ENCODE data around the gene FABP2.
"Not testable (repeated sequence)": the region's sequence is repeated elsewhere in the genome, so short reads cannot be mapped to it uniquely, and the experiment has no call there.

FABP2 gene

DNA sequence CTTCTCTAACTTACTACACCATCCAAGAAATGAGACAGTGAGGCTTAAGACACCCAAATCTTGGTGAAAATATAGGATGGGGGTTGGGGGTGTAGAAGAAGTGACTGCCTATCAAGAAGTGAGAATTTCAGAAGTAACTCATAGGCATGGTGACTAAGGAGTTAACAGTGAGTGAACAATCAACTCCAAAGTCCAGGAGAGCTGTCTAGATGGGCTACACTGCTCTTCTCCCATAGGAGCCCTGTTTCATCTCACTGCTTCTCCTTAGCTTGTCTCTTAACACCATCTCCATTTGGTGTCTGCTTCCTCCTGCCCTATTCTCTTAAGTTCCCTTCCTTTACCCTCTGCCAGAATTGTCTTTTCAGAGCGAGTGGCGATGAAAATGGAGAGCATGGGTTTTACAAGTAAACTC is 22.7 kb downstream of the FABP2 start:
- Histone ChIP-seq H3K36me3 (ENCODE audit: control insufficient read depth in 2 of 2, insufficient read depth in 2 of 2, low read length in 2 of 2) (peaks cover 6 to 20% of the 10 kb centered on the region in 2 donors), H3K27me3 (ENCODE audit: control insufficient read depth in 2 of 2, insufficient read depth in 2 of 2, low read length in 2 of 2) (no peaks in the 10 kb centered on the region), H3K4me3 (ENCODE audit: low read length in 2 of 2) (peak overlapping the region; percentile 87 to 99), H3K9me3 (ENCODE audit: control insufficient read depth in 2 of 2, low read length in 2 of 2) (no peaks in the 10 kb centered on the region), H3K9ac (ENCODE audit: low read depth in 1 of 2, low read length in 2 of 2) (peak overlapping the region; percentile 81 to 98), H3K4me1 (ENCODE audit: control insufficient read depth in 2 of 2, insufficient read depth in 2 of 2, low read length in 2 of 2) (peaks cover 14 to 17% of the 10 kb centered on the region in 2 donors), H3K27ac (ENCODE audit: low read depth in 2 of 2, low read length in 2 of 2) (peak overlapping the region; percentile 94 to 96)

DNA sequence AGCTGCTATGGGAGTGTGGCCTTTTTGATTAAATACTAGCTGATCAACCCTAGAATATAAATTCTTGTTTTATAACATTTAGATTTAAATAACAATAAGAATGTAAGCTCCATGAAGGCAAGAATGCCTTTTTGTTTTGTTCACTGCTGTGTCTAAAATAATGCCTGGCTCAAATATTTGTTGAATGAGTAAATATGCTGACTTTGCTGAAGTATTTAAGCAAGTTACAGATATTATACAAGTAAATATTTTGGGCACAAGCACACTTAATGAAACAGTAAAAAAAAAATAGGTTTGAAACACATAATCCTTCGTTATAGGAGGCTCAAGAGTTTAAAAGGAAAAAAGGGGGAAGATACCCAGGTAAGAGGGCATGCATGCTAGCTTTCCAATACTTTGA is 24.1 kb downstream of the FABP2 start:
- Histone ChIP-seq H3K27ac (ENCODE audit: low read depth in 2 of 2, low read length in 2 of 2) (no peak overlapping the region), H3K27me3 (ENCODE audit: control insufficient read depth in 2 of 2, insufficient read depth in 2 of 2, low read length in 2 of 2) (no peaks in the 10 kb centered on the region), H3K36me3 (ENCODE audit: control insufficient read depth in 2 of 2, insufficient read depth in 2 of 2, low read length in 2 of 2) (peaks cover 10 to 24% of the 10 kb centered on the region in 2 donors), H3K9me3 (ENCODE audit: control insufficient read depth in 2 of 2, low read length in 2 of 2) (no peaks in the 10 kb centered on the region), H3K4me3 (ENCODE audit: low read length in 2 of 2) (no peak overlapping the region), H3K9ac (ENCODE audit: low read depth in 1 of 2, low read length in 2 of 2) (no peak overlapping the region), H3K4me1 (ENCODE audit: control insufficient read depth in 2 of 2, insufficient read depth in 2 of 2, low read length in 2 of 2) (peaks cover 14 to 17% of the 10 kb centered on the region in 2 donors)

DNA sequence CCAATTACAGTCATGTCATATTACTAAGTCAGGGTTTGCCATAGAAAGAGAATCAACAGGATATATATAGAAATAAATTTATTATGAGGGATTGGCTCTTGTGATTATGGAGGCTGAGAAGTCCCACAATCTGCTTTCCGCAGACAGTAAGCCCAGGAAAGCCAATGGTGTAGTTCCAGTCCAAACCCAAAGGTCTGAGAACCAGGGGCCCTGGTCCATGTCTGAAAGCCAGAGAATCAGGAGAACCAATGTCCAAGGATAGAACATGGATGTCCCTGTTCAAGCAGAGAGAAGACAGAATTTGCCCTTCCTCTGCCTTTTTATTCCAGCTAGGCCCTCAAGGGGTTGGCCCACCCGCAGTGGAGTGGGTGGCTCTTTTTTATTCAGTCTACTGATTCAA is 25.6 kb downstream of the FABP2 start:
- Histone ChIP-seq H3K36me3 (ENCODE audit: control insufficient read depth in 2 of 2, insufficient read depth in 2 of 2, low read length in 2 of 2) (peaks cover 17 to 33% of the 10 kb centered on the region in 2 donors), H3K4me1 (ENCODE audit: control insufficient read depth in 2 of 2, insufficient read depth in 2 of 2, low read length in 2 of 2) (peaks cover 14 to 17% of the 10 kb centered on the region in 2 donors), H3K9ac (ENCODE audit: low read depth in 1 of 2, low read length in 2 of 2) (no peak overlapping the region), H3K27me3 (ENCODE audit: control insufficient read depth in 2 of 2, insufficient read depth in 2 of 2, low read length in 2 of 2) (no peaks in the 10 kb centered on the region), H3K27ac (ENCODE audit: low read depth in 2 of 2, low read length in 2 of 2) (no peak overlapping the region), H3K4me3 (ENCODE audit: low read length in 2 of 2) (no peak overlapping the region), H3K9me3 (ENCODE audit: control insufficient read depth in 2 of 2, low read length in 2 of 2) (no peaks in the 10 kb centered on the region)

DNA sequence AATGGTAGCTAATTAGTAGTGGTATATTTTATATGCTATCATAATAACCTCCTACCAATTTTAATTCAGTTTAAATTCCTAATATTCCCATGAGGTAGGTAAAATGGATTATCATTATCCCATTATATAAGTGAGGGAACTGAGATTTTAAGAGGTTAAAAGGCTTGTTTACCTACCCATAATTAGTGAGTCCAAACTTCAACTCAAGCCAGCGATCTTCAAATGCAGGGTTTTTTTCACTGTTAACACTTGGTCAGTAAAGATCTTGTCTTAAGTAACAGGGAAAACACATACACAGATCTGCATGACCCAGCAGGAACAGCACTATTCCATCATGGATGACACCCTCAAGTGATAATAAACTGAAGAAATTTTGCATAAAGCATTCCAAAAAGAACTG is 31.3 kb downstream of the FABP2 start:
- Histone ChIP-seq H3K9me3 (ENCODE audit: control insufficient read depth in 2 of 2, low read length in 2 of 2) (no peaks in the 10 kb centered on the region), H3K4me1 (ENCODE audit: control insufficient read depth in 2 of 2, insufficient read depth in 2 of 2, low read length in 2 of 2) (no peaks in the 10 kb centered on the region), H3K36me3 (ENCODE audit: control insufficient read depth in 2 of 2, insufficient read depth in 2 of 2, low read length in 2 of 2) (peaks cover 19 to 29% of the 10 kb centered on the region in 2 donors), H3K27me3 (ENCODE audit: control insufficient read depth in 2 of 2, insufficient read depth in 2 of 2, low read length in 2 of 2) (no peaks in the 10 kb centered on the region), H3K4me3 (ENCODE audit: low read length in 2 of 2) (no peak overlapping the region), H3K27ac (ENCODE audit: low read depth in 2 of 2, low read length in 2 of 2) (no peak overlapping the region), H3K9ac (ENCODE audit: low read depth in 1 of 2, low read length in 2 of 2) (no peak overlapping the region)

DNA sequence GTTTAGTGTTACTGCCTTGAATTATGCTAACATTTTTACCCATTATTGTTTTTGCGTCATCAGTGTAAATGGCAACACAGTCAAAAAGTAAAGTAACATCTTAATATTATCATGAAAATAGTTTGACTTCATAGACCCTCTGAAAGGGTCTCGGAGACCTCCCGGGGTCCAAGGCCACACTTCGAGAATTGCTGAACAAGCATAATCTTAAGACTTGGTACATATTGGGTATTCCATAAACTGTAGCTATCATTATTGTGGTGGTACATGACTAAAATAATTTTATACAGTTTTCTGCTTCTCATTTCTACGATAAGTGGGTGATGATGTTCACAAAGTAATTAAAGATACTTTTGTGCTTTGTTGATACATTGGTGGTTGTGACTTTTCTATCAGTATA is 32.6 kb downstream of the FABP2 start:
- Histone ChIP-seq H3K27ac (ENCODE audit: low read depth in 2 of 2, low read length in 2 of 2) (no peak overlapping the region), H3K9me3 (ENCODE audit: control insufficient read depth in 2 of 2, low read length in 2 of 2) (no peaks in the 10 kb centered on the region), H3K27me3 (ENCODE audit: control insufficient read depth in 2 of 2, insufficient read depth in 2 of 2, low read length in 2 of 2) (no peaks in the 10 kb centered on the region), H3K9ac (ENCODE audit: low read depth in 1 of 2, low read length in 2 of 2) (no peak overlapping the region), H3K4me3 (ENCODE audit: low read length in 2 of 2) (no peak overlapping the region), H3K4me1 (ENCODE audit: control insufficient read depth in 2 of 2, insufficient read depth in 2 of 2, low read length in 2 of 2) (peaks cover 2 to 5% of the 10 kb centered on the region in 2 donors), H3K36me3 (ENCODE audit: control insufficient read depth in 2 of 2, insufficient read depth in 2 of 2, low read length in 2 of 2) (peaks cover 16 to 29% of the 10 kb centered on the region in 2 donors)

DNA sequence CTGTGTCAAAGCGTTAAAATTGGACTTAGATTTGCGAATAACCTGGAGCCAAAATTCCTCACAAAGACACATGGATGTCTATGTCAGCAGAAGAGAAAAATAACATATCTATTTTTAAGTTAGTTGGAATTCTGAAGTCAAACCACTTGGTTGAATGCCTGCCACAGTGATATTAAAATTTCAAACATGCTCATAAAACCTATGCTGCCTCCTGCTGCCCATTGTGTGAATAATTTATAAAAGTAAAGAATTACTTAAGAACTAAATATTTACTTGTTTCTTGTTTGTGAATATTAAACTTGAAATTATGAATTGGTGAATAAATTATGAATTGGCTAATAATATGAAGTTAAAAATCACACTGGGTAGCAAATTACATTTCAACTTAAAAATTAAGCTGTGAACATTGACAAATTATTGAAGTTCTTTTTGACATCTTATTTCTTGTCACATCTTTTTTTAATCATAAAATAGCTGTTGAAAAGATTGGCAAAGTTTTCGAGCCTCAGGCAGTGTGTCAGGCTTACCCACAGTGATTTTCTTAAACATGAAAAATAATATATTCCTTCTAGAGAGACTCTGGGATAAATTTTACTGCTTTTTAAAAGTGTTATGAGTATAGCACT is 35.4 kb downstream of the FABP2 start:
- peaks cover 3 to 22% of the 10 kb centered on the region in 2 donors for H3K36me3 ChIP-seq (ENCODE audit: control insufficient read depth in 2 of 2, insufficient read depth in 2 of 2, low read length in 2 of 2)
- H3K9me3 ChIP-seq (ENCODE audit: control insufficient read depth in 2 of 2, low read length in 2 of 2) = no peaks in the 10 kb centered on the region
- no peaks in the 10 kb centered on the region for H3K27me3 ChIP-seq (ENCODE audit: control insufficient read depth in 2 of 2, insufficient read depth in 2 of 2, low read length in 2 of 2)
- H3K4me1 ChIP-seq (ENCODE audit: control insufficient read depth in 2 of 2, insufficient read depth in 2 of 2, low read length in 2 of 2) = peaks cover 2 to 5% of the 10 kb centered on the region in 2 donors
- no peak overlapping the region for H3K9ac ChIP-seq (ENCODE audit: low read depth in 1 of 2, low read length in 2 of 2)
- H3K4me3 ChIP-seq (ENCODE audit: low read length in 2 of 2) = no peak overlapping the region
- H3K27ac ChIP-seq (ENCODE audit: low read depth in 2 of 2, low read length in 2 of 2) = no peak overlapping the region

DNA sequence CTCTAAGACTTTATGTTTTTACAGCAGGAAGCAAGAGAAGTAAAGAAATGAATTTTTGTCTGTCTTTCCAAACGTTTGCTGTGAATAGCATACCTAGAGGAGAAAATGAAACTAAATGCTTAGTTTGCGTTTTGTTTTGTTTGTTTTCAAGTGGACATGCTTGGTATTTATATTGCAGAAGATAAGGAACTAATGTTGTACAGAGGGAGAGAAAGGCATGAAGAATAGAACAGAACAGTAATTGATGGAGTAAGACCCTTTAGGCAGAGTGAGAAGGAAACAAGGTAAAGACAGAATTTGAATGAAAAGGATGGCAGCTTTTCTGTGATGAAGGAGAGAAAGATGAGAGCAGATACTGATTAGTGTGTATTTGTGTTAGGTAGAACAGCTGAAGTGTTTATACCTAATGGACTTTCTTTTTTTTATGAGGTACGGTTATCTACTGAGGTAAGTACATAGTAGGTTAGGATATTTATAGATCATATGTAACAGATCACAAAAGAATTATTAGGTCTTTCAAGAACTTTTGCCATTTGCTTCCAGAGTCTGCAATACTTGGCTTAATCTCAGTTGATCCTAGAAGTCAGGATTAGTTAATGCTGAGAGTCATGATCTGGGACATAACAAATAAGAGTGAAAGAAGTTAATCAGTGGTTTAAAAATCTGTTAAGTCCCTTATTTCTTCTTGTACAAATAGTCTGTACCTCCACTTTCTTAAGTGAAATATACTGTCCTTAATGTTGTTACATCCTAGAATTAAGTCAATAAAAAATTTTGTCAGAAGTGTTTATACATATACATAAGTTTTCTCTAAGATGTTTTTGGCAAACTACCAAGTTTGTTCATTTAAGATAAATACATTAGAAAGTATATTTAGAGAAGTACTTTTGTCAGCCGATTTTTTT is 36.8 kb downstream of the FABP2 start:
- peaks cover 7 to 26% of the 10 kb centered on the region in 2 donors for H3K36me3 ChIP-seq (ENCODE audit: control insufficient read depth in 2 of 2, insufficient read depth in 2 of 2, low read length in 2 of 2)
- H3K9ac ChIP-seq (ENCODE audit: low read depth in 1 of 2, low read length in 2 of 2) = peak overlapping the region in 1 of 2 donors; percentile 12
- no peak overlapping the region for H3K4me3 ChIP-seq (ENCODE audit: low read length in 2 of 2)
- H3K27ac ChIP-seq (ENCODE audit: low read depth in 2 of 2, low read length in 2 of 2) = peak overlapping the region in 1 of 2 donors; percentile 35
- H3K9me3 ChIP-seq (ENCODE audit: control insufficient read depth in 2 of 2, low read length in 2 of 2) = no peaks in the 10 kb centered on the region
- no peaks in the 10 kb centered on the region for H3K27me3 ChIP-seq (ENCODE audit: control insufficient read depth in 2 of 2, insufficient read depth in 2 of 2, low read length in 2 of 2)
- H3K4me1 ChIP-seq (ENCODE audit: control insufficient read depth in 2 of 2, insufficient read depth in 2 of 2, low read length in 2 of 2) = peaks cover 2 to 5% of the 10 kb centered on the region in 2 donors

DNA sequence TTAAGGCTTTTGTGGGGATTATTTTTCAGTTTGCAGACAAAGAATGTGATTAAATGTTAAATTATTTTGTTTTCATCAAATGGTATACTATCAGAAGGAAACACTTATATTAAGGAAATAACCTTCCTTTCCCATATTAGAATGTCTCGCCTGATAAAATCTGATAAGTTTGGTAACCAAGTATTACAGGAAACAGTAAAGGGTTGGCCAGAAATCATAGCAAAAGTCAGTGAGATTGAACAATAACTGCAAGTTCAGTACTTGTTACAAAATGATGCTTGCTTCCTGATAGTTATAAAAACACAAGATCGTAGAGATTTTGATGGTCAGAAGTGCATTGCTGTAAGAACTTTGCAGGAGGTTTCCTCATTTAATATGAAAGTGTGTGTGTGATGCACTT is 40.5 kb downstream of the FABP2 start:
- no peaks in the 10 kb centered on the region for H3K9me3 ChIP-seq (ENCODE audit: control insufficient read depth in 2 of 2, low read length in 2 of 2)
- peaks cover 10 to 11% of the 10 kb centered on the region in 2 donors for H3K36me3 ChIP-seq (ENCODE audit: control insufficient read depth in 2 of 2, insufficient read depth in 2 of 2, low read length in 2 of 2)
- H3K27me3 ChIP-seq (ENCODE audit: control insufficient read depth in 2 of 2, insufficient read depth in 2 of 2, low read length in 2 of 2) = no peaks in the 10 kb centered on the region
- no peak overlapping the region for H3K9ac ChIP-seq (ENCODE audit: low read depth in 1 of 2, low read length in 2 of 2)
- no peak overlapping the region for H3K4me3 ChIP-seq (ENCODE audit: low read length in 2 of 2)
- peaks cover 2 to 5% of the 10 kb centered on the region in 2 donors for H3K4me1 ChIP-seq (ENCODE audit: control insufficient read depth in 2 of 2, insufficient read depth in 2 of 2, low read length in 2 of 2)
- no peak overlapping the region for H3K27ac ChIP-seq (ENCODE audit: low read depth in 2 of 2, low read length in 2 of 2)

DNA sequence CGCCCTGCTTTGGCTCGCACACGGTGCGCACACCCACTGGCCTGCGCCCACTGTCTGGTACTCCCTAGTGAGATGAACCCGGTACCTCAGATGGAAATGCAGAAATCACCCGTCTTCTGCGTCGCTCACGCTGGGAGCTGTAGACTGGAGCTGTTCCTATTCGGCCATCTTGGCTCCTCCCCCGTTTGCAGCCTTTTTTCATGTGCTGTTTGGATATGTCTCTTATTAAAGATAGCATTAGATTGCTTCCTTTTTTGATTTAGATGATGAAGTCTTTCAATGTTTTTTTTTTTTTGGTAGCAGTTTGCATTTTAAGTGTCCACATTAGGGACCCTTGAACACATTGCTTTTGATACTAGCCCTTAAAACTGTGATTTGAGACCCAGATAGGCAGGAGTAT is 42.0 kb downstream of the FABP2 start:
- not testable (repeated sequence) for H3K27ac ChIP-seq (ENCODE audit: low read depth in 2 of 2, low read length in 2 of 2); H3K27me3 ChIP-seq (ENCODE audit: control insufficient read depth in 2 of 2, insufficient read depth in 2 of 2, low read length in 2 of 2); H3K9me3 ChIP-seq (ENCODE audit: control insufficient read depth in 2 of 2, low read length in 2 of 2)

DNA sequence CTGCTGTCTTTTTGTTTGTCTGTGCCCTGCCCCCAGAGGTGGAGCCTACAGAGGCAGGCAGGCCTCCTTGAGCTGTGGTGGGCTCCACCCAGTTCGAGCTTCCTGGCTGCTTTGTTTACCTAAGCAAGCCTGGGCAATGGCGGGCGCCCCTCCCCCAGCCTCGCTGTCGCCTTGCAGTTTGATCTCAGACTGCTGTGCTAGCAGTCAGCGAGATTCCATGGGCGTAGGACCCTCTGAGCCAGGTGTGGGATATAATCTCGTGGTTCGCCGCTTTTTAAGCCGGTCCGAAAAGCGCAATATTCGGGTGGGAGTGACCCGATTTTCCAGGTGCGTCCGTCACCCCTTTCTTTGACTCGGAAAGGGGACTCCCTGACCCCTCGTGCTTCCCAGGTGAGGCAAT is 42.4 kb downstream of the FABP2 start:
- peaks cover 8 to 10% of the 10 kb centered on the region in 2 donors for H3K36me3 ChIP-seq (ENCODE audit: control insufficient read depth in 2 of 2, insufficient read depth in 2 of 2, low read length in 2 of 2)
- not testable (repeated sequence) for H3K27ac ChIP-seq (ENCODE audit: low read depth in 2 of 2, low read length in 2 of 2); H3K4me3 ChIP-seq (ENCODE audit: low read length in 2 of 2); H3K9me3 ChIP-seq (ENCODE audit: control insufficient read depth in 2 of 2, low read length in 2 of 2); H3K27me3 ChIP-seq (ENCODE audit: control insufficient read depth in 2 of 2, insufficient read depth in 2 of 2, low read length in 2 of 2); H3K4me1 ChIP-seq (ENCODE audit: control insufficient read depth in 2 of 2, insufficient read depth in 2 of 2, low read length in 2 of 2); H3K9ac ChIP-seq (ENCODE audit: low read depth in 1 of 2, low read length in 2 of 2)

More for the DNA sequence above, 42.0 kb downstream of the FABP2 start:
- peaks cover 8 to 10% of the 10 kb centered on the region in 2 donors for H3K36me3 ChIP-seq (ENCODE audit: control insufficient read depth in 2 of 2, insufficient read depth in 2 of 2, low read length in 2 of 2)
- H3K4me1 ChIP-seq (ENCODE audit: control insufficient read depth in 2 of 2, insufficient read depth in 2 of 2, low read length in 2 of 2); H3K9ac ChIP-seq (ENCODE audit: low read depth in 1 of 2, low read length in 2 of 2); H3K4me3 ChIP-seq (ENCODE audit: low read length in 2 of 2): not testable (repeated sequence)

Measured in mucosa of rectum (tissue), 2 donors.